DND-41 (cell line): ENCODE results near the gene SCMH1.
A peak's percentile ranks its signal among the peaks of the same experiment; 100 is the strongest.

ENCODE experiments used
- ATAC-seq: fragments of 200-7000 bp; cut with Tn5 transposase; 3 replicates; pipeline ENCODE4 v1.9.1; 2021; ENCODE audit warnings: low read depth; ENCODE audit not compliant: insufficient read depth
- DNase-seq: peaks from one replicate; pipeline ENCODE4 v3.0.0-alpha.2; 2020
- H2AFZ ChIP-seq: 2 replicates; pipeline ENCODE4 v1.6.0; 2012; ENCODE audit warnings: low read depth, low read length
- H3K27ac ChIP-seq: 2 replicates; pipeline ENCODE4 v1.5.1; 2012; ENCODE audit warnings: low read length, inconsistent platforms
- H3K27me3 ChIP-seq: fragments of 200-600 bp; sonication (generic); 2 replicates; pipeline ENCODE4 v1.6.0; 2012; ENCODE audit warnings: low read length, mild to moderate bottlenecking, inconsistent platforms; ENCODE audit not compliant: insufficient read depth, poor library complexity
- H3K36me3 ChIP-seq: 2 replicates; pipeline ENCODE4 v1.5.1; 2012; ENCODE audit warnings: low read length, inconsistent platforms; ENCODE audit not compliant: insufficient read depth
- H3K4me1 ChIP-seq: 2 replicates; pipeline ENCODE4 v1.5.1; 2012; ENCODE audit warnings: mild to moderate bottlenecking, low read length; ENCODE audit not compliant: insufficient read depth
- H3K4me2 ChIP-seq: 2 replicates; pipeline ENCODE4 v1.6.0; 2012; ENCODE audit warnings: mild to moderate bottlenecking, moderate library complexity, low read length, inconsistent platforms; ENCODE audit not compliant: insufficient read depth
- H3K4me3 ChIP-seq, 2 experiments: fragments of 200-600 bp in 1 of 2; shearing (Covaris generic) in 1 of 2; 2 replicates each; pipeline ENCODE4 v1.5.1; 2012 to 2016; ENCODE audit warnings: inconsistent platforms in 2 of 2, low read length in 2 of 2, mild to moderate bottlenecking in 2 of 2, low read depth in 1 of 2, moderate library complexity in 1 of 2
- H3K79me2 ChIP-seq: 2 replicates; pipeline ENCODE4 v1.6.0; 2012; ENCODE audit warnings: low read length, inconsistent platforms; ENCODE audit not compliant: insufficient read depth
- H3K9ac ChIP-seq: 2 replicates; pipeline ENCODE4 v1.6.0; 2012; ENCODE audit warnings: low read depth, mild to moderate bottlenecking, inconsistent platforms, low read length, moderate library complexity
- H3K9me3 ChIP-seq: 2 replicates; pipeline ENCODE4 v1.5.1; 2012; ENCODE audit warnings: low read length, moderate library complexity, mild to moderate bottlenecking, inconsistent platforms; ENCODE audit not compliant: insufficient read depth, severe bottlenecking
- H4K20me1 ChIP-seq: 2 replicates; pipeline ENCODE4 v1.6.0; 2012; ENCODE audit warnings: low read length; ENCODE audit not compliant: insufficient read depth
- CTCF ChIP-seq: IDR thresholded peaks from 2 replicates; pipeline ENCODE4 v1.5.1; 2012; ENCODE audit warnings: borderline replicate concordance, low read length, moderate library complexity, mild to moderate bottlenecking; ENCODE audit not compliant: poor library complexity, severe bottlenecking; ENCODE audit errors: extremely low read depth
- EZH2 ChIP-seq: IDR thresholded peaks from 3 replicates; pipeline ENCODE4 v1.6.1; 2012; ENCODE audit warnings: borderline replicate concordance, low read depth, mild to moderate bottlenecking, moderate library complexity, low read length, inconsistent platforms; ENCODE audit not compliant: severe bottlenecking

Gene SCMH1

GRCh38 chr1:40985161-40985560, 256.9 kb downstream of the SCMH1 start:
- ATAC-seq (no peak), DNase-seq (no peak)
- no peak overlapping the region for H3K4me3 ChIP-seq
- H3K4me2 ChIP-seq: no peak overlapping the region
- H3K36me3 ChIP-seq: peaks cover 90% of the 10 kb centered on the region
- H3K27ac ChIP-seq: no peak overlapping the region
- peaks cover 24% of the 10 kb centered on the region for H3K4me1 ChIP-seq
- TF ChIP-seq CTCF: no peak
- TF ChIP-seq EZH2: no peak
- H3K79me2 ChIP-seq: peaks cover 86% of the 10 kb centered on the region
- no peak overlapping the region for H2AFZ ChIP-seq
- H3K9me3 ChIP-seq: no peaks in the 10 kb centered on the region
- peaks cover 73% of the 10 kb centered on the region; the same call in 1 of the 2 replicates for H4K20me1 ChIP-seq
- H3K27me3 ChIP-seq: no peaks in the 10 kb centered on the region
- no peak overlapping the region for H3K9ac ChIP-seq

- H3K4me2 ChIP-seq: no peak overlapping the region
- H4K20me1 ChIP-seq: peaks cover 73% of the 10 kb centered on the region; the same call in 1 of the 2 replicates
- no peaks in the 10 kb centered on the region for H3K27me3 ChIP-seq
- peaks cover 84% of the 10 kb centered on the region for H3K36me3 ChIP-seq
- H3K9ac ChIP-seq: no peak overlapping the region
- H2AFZ ChIP-seq: no peak overlapping the region
- H3K79me2 ChIP-seq: peaks cover 84% of the 10 kb centered on the region
- DNase-seq (no peak), ATAC-seq (no peak)
- H3K9me3 ChIP-seq: no peaks in the 10 kb centered on the region
- no peak overlapping the region for H3K4me3 ChIP-seq
- no peak overlapping the region for H3K27ac ChIP-seq
- TF ChIP-seq EZH2 (no peak), CTCF (no peak)
- H3K4me1 ChIP-seq: peaks cover 24% of the 10 kb centered on the region
Measured at GRCh38 chr1:40984531-40984930, 257.6 kb downstream of the SCMH1 start.

- H3K4me1 ChIP-seq: peaks cover 27% of the 10 kb centered on the region
- no peak overlapping the region for H3K9ac ChIP-seq
- H3K27ac ChIP-seq: no peak overlapping the region
Measured at GRCh38 chr1:40984066-40984465, 258.0 kb downstream of the SCMH1 start.

More at GRCh38 chr1:40984066-40984465, 258.0 kb downstream of the SCMH1 start:
- Histone ChIP-seq H3K4me2 (0 out of 2 replicates have a peak overlapping the region, but pooled peaks have one; percentile 96), H2AFZ (no peak overlapping the region), H3K4me3 (no peak overlapping the region), H4K20me1 (peaks cover 70% of the 10 kb centered on the region; the same call in 1 of the 2 replicates), H3K9me3 (no peaks in the 10 kb centered on the region), H3K27me3 (no peaks in the 10 kb centered on the region), H3K79me2 (peaks cover 82% of the 10 kb centered on the region), H3K36me3 (peaks cover 79% of the 10 kb centered on the region)
- no peak for ATAC-seq
- no peak for DNase-seq
- no peak for TF ChIP-seq CTCF
- no peak for TF ChIP-seq EZH2
